ENCODE results near the gene PLCB1.

DNA sequence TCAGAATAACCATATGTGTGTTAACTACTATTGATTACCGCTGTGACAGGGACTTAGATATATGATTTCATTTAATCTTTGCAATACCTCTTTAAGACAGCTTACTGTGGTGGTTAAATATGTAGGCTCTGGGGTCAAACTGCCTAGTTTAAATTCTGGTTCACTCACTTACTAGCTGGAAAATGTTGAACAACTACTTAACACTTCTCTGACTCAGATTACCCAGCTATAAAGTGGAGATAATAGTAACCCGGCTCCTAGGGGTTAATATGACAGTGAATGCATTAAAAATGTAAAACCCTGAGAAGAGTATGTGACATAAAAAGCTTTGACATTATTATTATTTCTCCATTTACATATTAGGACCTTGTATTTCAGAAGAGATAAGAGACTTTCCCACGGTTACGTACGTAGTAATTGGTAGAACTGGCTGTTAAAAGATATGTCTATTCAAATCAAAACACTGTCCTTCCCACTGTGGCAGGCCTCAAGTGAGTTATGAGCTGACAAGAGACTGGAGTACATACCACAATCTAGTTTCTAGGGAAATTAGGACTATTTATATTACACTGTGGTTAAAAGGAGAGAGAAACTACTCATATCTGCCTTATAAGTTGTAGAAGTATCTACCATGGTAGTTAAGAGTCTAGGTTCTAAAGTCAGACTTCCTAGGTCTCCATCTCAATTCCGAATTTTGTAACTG lies 4.4 kb upstream of the PLCB1 start:
- TF ChIP-seq TAF1 (IDR thresholded peaks at IDR 0.05; ENCODE audit: borderline replicate concordance, insufficient read depth, low read length) (no peak), SIN3A (IDR thresholded peaks at IDR 0.05; ENCODE audit: borderline replicate concordance, insufficient read depth, low read length) (no peak), POLR2AphosphoS5 (IDR thresholded peaks at IDR 0.05; ENCODE audit: low read depth, low read length) (no peak)
- TF ChIP-seq, protein P1, sequence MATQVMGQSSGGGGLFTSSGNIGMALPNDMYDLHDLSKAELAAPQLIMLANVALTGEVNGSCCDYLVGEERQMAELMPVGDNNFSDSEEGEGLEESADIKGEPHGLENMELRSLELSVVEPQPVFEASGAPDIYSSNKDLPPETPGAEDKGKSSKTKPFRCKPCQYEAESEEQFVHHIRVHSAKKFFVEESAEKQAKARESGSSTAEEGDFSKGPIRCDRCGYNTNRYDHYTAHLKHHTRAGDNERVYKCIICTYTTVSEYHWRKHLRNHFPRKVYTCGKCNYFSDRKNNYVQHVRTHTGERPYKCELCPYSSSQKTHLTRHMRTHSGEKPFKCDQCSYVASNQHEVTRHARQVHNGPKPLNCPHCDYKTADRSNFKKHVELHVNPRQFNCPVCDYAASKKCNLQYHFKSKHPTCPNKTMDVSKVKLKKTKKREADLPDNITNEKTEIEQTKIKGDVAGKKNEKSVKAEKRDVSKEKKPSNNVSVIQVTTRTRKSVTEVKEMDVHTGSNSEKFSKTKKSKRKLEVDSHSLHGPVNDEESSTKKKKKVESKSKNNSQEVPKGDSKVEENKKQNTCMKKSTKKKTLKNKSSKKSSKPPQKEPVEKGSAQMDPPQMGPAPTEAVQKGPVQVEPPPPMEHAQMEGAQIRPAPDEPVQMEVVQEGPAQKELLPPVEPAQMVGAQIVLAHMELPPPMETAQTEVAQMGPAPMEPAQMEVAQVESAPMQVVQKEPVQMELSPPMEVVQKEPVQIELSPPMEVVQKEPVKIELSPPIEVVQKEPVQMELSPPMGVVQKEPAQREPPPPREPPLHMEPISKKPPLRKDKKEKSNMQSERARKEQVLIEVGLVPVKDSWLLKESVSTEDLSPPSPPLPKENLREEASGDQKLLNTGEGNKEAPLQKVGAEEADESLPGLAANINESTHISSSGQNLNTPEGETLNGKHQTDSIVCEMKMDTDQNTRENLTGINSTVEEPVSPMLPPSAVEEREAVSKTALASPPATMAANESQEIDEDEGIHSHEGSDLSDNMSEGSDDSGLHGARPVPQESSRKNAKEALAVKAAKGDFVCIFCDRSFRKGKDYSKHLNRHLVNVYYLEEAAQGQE (IDR thresholded peaks at IDR 0.05; ENCODE audit: insufficient read depth in 1 of 2, low read depth in 2 of 2, low read length in 2 of 2), result no peak
